MM.1S (cell line): Measurements from ENCODE around the gene PAX4.

Experiments used
- DNase-seq: peaks from one replicate; pipeline ENCODE4 v3.0.0-alpha.2; 2015
- H2AFZ ChIP-seq: fragments of 300-600 bp; sonication (generic); 2 replicates; pipeline ENCODE4 v1.6.0; 2016; ENCODE audit warnings: antibody characterized with exemption, low read length
- H3F3A ChIP-seq: fragments of 300-600 bp; sonication (generic); 2 replicates; pipeline ENCODE4 v1.6.1; 2016; ENCODE audit warnings: mild to moderate bottlenecking, antibody characterized with exemption, low read length, moderate library complexity, mixed read lengths; ENCODE audit not compliant: insufficient read depth
- H3K27ac ChIP-seq: fragments of 300-600 bp; sonication (generic); 2 replicates; pipeline ENCODE4 v1.5.1; 2016; ENCODE audit warnings: mild to moderate bottlenecking, low read length
- H3K27me3 ChIP-seq: fragments of 300-600 bp; sonication (generic); replicated peaks from 2 replicates; pipeline ENCODE4 v1.6.0; 2016; ENCODE audit warnings: low read length; ENCODE audit not compliant: insufficient read depth
- H3K36me3 ChIP-seq: fragments of 300-600 bp; sonication (generic); replicated peaks from 2 replicates; pipeline ENCODE4 v1.6.1; 2016; ENCODE audit warnings: mild to moderate bottlenecking, low read length, mixed read lengths; ENCODE audit not compliant: insufficient read depth
- H3K4me1 ChIP-seq: fragments of 300-600 bp; sonication (generic); 2 replicates; pipeline ENCODE4 v1.6.1; 2016; ENCODE audit warnings: low read length, mixed read lengths
- H3K4me2 ChIP-seq: fragments of 300-600 bp; sonication (generic); 2 replicates; pipeline ENCODE4 v1.6.0; 2016; ENCODE audit warnings: low read depth, low read length
- H3K4me3 ChIP-seq: fragments of 300-600 bp; sonication (generic); 2 replicates; pipeline ENCODE4 v1.5.1; 2016; ENCODE audit warnings: low read length, mixed read lengths
- H3K79me2 ChIP-seq: fragments of 300-600 bp; sonication (generic); 2 replicates; pipeline ENCODE4 v1.6.1; 2016; ENCODE audit warnings: mixed run types, low read length, mixed read lengths
- H3K9ac ChIP-seq: fragments of 300-600 bp; sonication (generic); 2 replicates; pipeline ENCODE4 v1.6.1; 2016; ENCODE audit warnings: low read length, mixed read lengths
- H3K9me2 ChIP-seq: fragments of 300-600 bp; sonication (generic); replicated peaks from 2 replicates; pipeline ENCODE4 v1.6.1; 2016; ENCODE audit warnings: mild to moderate bottlenecking, low read length, mixed read lengths; ENCODE audit not compliant: insufficient read depth
- H3K9me3 ChIP-seq: fragments of 300-600 bp; sonication (generic); replicated peaks from 2 replicates; pipeline ENCODE4 v1.6.1; 2016; ENCODE audit warnings: mild to moderate bottlenecking, low read length, mixed read lengths; ENCODE audit not compliant: insufficient read depth
- H4K20me1 ChIP-seq: fragments of 300-600 bp; sonication (generic); 2 replicates; pipeline ENCODE4 v1.6.1; 2016; ENCODE audit warnings: mild to moderate bottlenecking, low read length, moderate library complexity, mixed read lengths; ENCODE audit not compliant: insufficient read depth
- CTCF ChIP-seq: fragments of 300-600 bp; sonication (generic); IDR thresholded peaks from 2 replicates; pipeline ENCODE4 v1.5.1; 2016; ENCODE audit warnings: antibody characterized with exemption, low read length, mixed read lengths
- EZH2 ChIP-seq: fragments of 300-600 bp; sonication (generic); optimal IDR thresholded peaks from 2 replicates; pipeline ENCODE3; 2017; ENCODE audit warnings: low read depth, mild to moderate bottlenecking, antibody characterized with exemption, low read length, mixed read lengths
- EZH2phosphoT487 ChIP-seq: fragments of 300-600 bp; sonication (generic); IDR thresholded peaks from 2 replicates; pipeline ENCODE4 v1.6.1; 2018; ENCODE audit warnings: antibody characterized with exemption, low read length

Gene PAX4

DNA sequence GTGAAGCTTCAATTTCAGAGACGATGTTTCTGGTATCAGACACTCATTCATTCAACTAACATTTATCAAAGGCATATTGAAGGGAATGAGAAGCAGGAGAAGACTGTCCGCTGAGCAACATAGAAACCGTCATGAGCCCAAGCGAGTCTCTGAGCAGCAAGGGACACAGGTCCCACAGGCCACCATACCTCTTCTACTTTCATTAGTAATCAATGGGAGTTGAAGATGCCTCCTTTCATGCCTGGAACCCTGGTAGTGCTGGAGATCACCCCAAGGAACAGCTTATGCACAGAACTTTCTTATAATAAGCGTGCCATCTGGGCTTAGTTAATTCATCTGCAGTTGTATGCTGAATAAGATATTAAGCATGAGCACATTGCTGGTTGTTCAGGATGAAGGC, 1.2 kb downstream of the PAX4 start:
- no peak overlapping the region for H2AFZ ChIP-seq
- H3K4me1 ChIP-seq: no peaks in the 10 kb centered on the region
- no peaks in the 10 kb centered on the region for H3K9me3 ChIP-seq
- H3K9me2 ChIP-seq: no peaks in the 10 kb centered on the region
- H3K9ac ChIP-seq: no peak overlapping the region
- H3F3A ChIP-seq: no peaks in the 10 kb centered on the region
- no peaks in the 10 kb centered on the region for H3K79me2 ChIP-seq
- DNase-seq: no peak
- H3K4me3 ChIP-seq: no peak overlapping the region
- H3K4me2 ChIP-seq: no peak overlapping the region
- no peak overlapping the region for H3K27ac ChIP-seq
- H4K20me1 ChIP-seq: no peaks in the 10 kb centered on the region
- H3K27me3 ChIP-seq: peaks cover 24% of the 10 kb centered on the region
- no peak for TF ChIP-seq EZH2
- no peak for TF ChIP-seq EZH2phosphoT487
- TF ChIP-seq CTCF: no peak
- no peaks in the 10 kb centered on the region for H3K36me3 ChIP-seq

DNA sequence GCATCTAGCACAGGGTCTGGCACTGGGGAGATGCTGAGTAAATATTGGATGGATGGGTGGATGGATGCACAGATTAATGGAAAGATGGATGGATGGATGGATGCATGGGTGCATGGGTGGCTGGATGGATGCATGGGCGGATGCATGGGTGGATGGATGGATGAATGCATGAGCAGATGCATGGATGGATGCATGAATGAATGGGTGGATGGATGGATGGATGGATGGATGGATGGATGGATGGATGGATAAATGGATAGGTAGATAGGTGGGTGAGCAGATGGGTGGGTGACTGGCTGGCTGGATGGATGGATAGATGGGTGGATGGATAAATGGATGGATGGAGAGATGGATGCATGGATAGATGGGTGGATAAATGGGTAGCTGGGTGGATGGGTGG, 5.7 kb downstream of the PAX4 start:
- Histone ChIP-seq H3K4me3 (no peak overlapping the region), H3K4me1 (no peaks in the 10 kb centered on the region), H3F3A (no peaks in the 10 kb centered on the region), H3K9ac (no peak overlapping the region), H3K27me3 (peaks cover 19% of the 10 kb centered on the region), H2AFZ (no peak overlapping the region), H3K27ac (no peak overlapping the region), H3K79me2 (no peaks in the 10 kb centered on the region), H3K9me3 (no peaks in the 10 kb centered on the region), H3K4me2 (no peak overlapping the region), H3K36me3 (no peaks in the 10 kb centered on the region), H3K9me2 (no peaks in the 10 kb centered on the region), H4K20me1 (no peaks in the 10 kb centered on the region)
- TF ChIP-seq EZH2phosphoT487 (no peak), CTCF (no peak), EZH2 (no peak)
- DNase-seq: no peak

DNA sequence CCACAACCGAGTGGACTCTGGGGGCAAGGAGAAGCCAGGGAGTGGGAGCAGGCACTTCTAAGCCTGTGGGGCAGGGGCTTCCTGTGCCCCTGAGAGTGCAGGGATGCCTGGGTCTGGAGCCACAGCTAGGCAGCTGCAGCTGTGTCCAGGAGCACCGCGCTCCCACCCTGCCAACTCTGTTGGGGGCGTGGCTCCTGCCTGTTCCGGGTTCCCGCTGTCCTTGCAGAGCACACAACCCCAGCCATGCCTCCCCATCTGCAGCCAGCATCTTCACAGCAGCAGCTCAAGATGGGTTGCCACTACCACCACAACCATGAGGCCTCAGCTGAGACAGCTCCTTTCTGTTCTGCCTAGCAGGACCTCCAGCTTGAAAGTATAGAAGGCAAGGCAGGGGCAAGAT, 8.6 kb downstream of the PAX4 start:
- TF ChIP-seq CTCF (no peak), EZH2 (no peak), EZH2phosphoT487 (no peak)
- H3K9ac ChIP-seq: no peak overlapping the region
- H3K9me3 ChIP-seq: no peaks in the 10 kb centered on the region
- H3K4me2 ChIP-seq: no peak overlapping the region
- no peak for DNase-seq
- no peaks in the 10 kb centered on the region for H3K9me2 ChIP-seq
- H3F3A ChIP-seq: no peaks in the 10 kb centered on the region
- no peak overlapping the region for H3K27ac ChIP-seq
- H4K20me1 ChIP-seq: no peaks in the 10 kb centered on the region
- no peaks in the 10 kb centered on the region for H3K36me3 ChIP-seq
- H3K79me2 ChIP-seq: no peaks in the 10 kb centered on the region
- H3K4me1 ChIP-seq: no peaks in the 10 kb centered on the region
- H3K27me3 ChIP-seq: no peaks in the 10 kb centered on the region
- no peak overlapping the region for H2AFZ ChIP-seq
- no peak overlapping the region for H3K4me3 ChIP-seq

DNA sequence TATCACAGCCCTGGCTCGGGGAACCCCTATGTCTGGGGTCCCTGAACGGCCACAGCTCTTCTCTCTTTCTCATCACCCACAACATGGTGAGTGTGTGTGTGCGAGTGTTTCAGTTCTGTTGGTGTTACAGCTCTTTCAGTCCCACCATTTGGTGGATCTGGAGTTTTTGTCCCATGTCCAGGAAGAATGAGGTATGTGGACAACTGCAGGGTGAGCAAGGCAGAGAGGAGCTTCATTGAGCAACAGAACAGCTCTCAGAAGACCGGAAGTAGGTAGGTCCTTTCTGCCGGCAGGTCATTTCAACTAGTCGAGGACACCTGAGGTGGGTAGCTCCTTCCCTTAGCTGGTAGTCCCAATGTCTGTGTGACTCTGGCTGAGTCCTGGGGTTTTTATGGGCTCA, 9.5 kb downstream of the PAX4 start:
- no peak overlapping the region for H2AFZ ChIP-seq
- no peak for DNase-seq
- no peak overlapping the region for H3K4me2 ChIP-seq
- no peaks in the 10 kb centered on the region for H3K36me3 ChIP-seq
- TF ChIP-seq EZH2: no peak
- no peak for TF ChIP-seq CTCF
- no peak for TF ChIP-seq EZH2phosphoT487
- no peak overlapping the region for H3K4me3 ChIP-seq
- no peak overlapping the region for H3K27ac ChIP-seq
- no peaks in the 10 kb centered on the region for H3K79me2 ChIP-seq
- H4K20me1 ChIP-seq: no peaks in the 10 kb centered on the region
- H3K9me2 ChIP-seq: no peaks in the 10 kb centered on the region
- no peaks in the 10 kb centered on the region for H3K4me1 ChIP-seq
- H3K9ac ChIP-seq: no peak overlapping the region
- no peaks in the 10 kb centered on the region for H3K9me3 ChIP-seq
- no peaks in the 10 kb centered on the region for H3F3A ChIP-seq
- H3K27me3 ChIP-seq: no peaks in the 10 kb centered on the region
